Panc1 (cell line): ENCODE results near the gene ROS1. TPM values are rescaled to one million over a fixed set of nuclear protein-coding genes. Genes with fewer than 3 reads are reported as not detected.

ENCODE experiments used
- ATAC-seq: fragments of 200-7000 bp; cut with Tn5 transposase; 2 replicates; pipeline ENCODE4 v1.9.1; 2020; ENCODE audit warnings: mild to moderate bottlenecking, moderate library complexity
- BruUV-seq: library from RNA; stranded (reverse); fragments of 400-500 nt; replicated peaks from 2 replicates; lab custom pipeline; 2021; lab: Mats Ljungman, UMichigan
- CTCF ChIA-PET: fragments of 300-600 bp; sonication (Branson Sonifier 250); formaldehyde crosslinking; loops from one replicate; lab custom pipeline; 2022; ENCODE audit warnings: antibody characterized with exemption; lab: Charles Lee
- POLR2A ChIA-PET: fragments of 300-600 bp; sonication (Branson Sonifier 250); formaldehyde crosslinking; loops from one replicate; lab custom pipeline; 2022; ENCODE audit warnings: antibody characterized with exemption; lab: Charles Lee
- DNase-seq: peaks from one replicate; pipeline ENCODE4 v3.0.0-alpha.2; 2010; ENCODE audit warnings: low read depth, low spot score
- H3K27ac ChIP-seq: 2 replicates; pipeline ENCODE4 v1.5.1; 2011; ENCODE audit warnings: mild to moderate bottlenecking, low read length, inconsistent platforms
- H3K27me3 ChIP-seq: fragments of 200-500 bp; sonication (Bioruptor generic); 2 replicates; pipeline ENCODE4 v1.6.0; 2014; ENCODE audit warnings: low read length, inconsistent platforms; ENCODE audit not compliant: control insufficient read depth, insufficient read depth
- H3K36me3 ChIP-seq: fragments of 200-500 bp; sonication (Bioruptor generic); 2 replicates; pipeline ENCODE4 v1.5.1; 2014; ENCODE audit warnings: inconsistent platforms, mild to moderate bottlenecking, low read length, moderate library complexity; ENCODE audit not compliant: control insufficient read depth, insufficient read depth
- H3K4me1 ChIP-seq: 2 replicates; pipeline ENCODE4 v1.5.1; 2011; ENCODE audit warnings: inconsistent platforms, mild to moderate bottlenecking, low read length, moderate library complexity; ENCODE audit not compliant: control insufficient read depth, insufficient read depth
- H3K4me3 ChIP-seq, 2 experiments: 2 replicates each; pipeline ENCODE4 v1.5.1; 2011 to 2012; ENCODE audit warnings: low read depth in 2 of 2, low read length in 2 of 2, mild to moderate bottlenecking in 2 of 2, inconsistent platforms in 1 of 2, moderate library complexity in 1 of 2
- H3K9me3 ChIP-seq: fragments of 200-500 bp; sonication (Bioruptor generic); 2 replicates; pipeline ENCODE4 v1.5.1; 2014; ENCODE audit warnings: low read depth, mild to moderate bottlenecking, inconsistent platforms, low read length, moderate library complexity; ENCODE audit not compliant: control insufficient read depth, insufficient read depth
- CTCF ChIP-seq: fragments of 450-650 bp; IDR thresholded peaks from 2 replicates; pipeline ENCODE4 v1.5.1; 2017; ENCODE audit warnings: mild to moderate bottlenecking
- POLR2AphosphoS5 ChIP-seq: IDR thresholded peaks from 2 replicates; pipeline ENCODE4 v1.6.1; 2012; ENCODE audit warnings: mild to moderate bottlenecking, low read depth, low read length, moderate library complexity
- REST ChIP-seq, 2 experiments: IDR thresholded peaks; 2 replicates each; pipeline ENCODE4 v1.6.1; 2011 to 2012; ENCODE audit warnings: low read depth in 2 of 2, control low read depth in 1 of 2, low read length in 1 of 2, mild to moderate bottlenecking in 1 of 2, moderate library complexity in 1 of 2; ENCODE audit not compliant: insufficient read depth in 1 of 2
- SIN3A ChIP-seq: IDR thresholded peaks from 2 replicates; pipeline ENCODE4 v1.6.1; 2012; ENCODE audit warnings: low read depth, mild to moderate bottlenecking, low read length, moderate library complexity, borderline replicate concordance; ENCODE audit not compliant: insufficient read depth
- TCF7L2 ChIP-seq: IDR thresholded peaks from 2 replicates; pipeline ENCODE4 v1.6.1; 2011; ENCODE audit warnings: mild to moderate bottlenecking, low read depth, low read length, inconsistent platforms
- in situ Hi-C: cut with HindIII; loops from 2 replicates; pipeline ENCODE4 v1.10.0; 2016; ENCODE audit warnings: low sequenced_read_pairs, low pct_unique_long_range_greater_than_20kb
- intact Hi-C: fragments of 100-400 bp; cut with micrococcal nuclease; formaldehyde crosslinking; loops from one replicate; pipeline ENCODE4 v1.10.0; 2022; ENCODE audit not compliant: unreplicated experiment
- total RNA-seq: library from RNA; stranded (reverse); gene quantifications from one replicate; pipeline ENCODE4 v1.2.1, GENCODE V29; 2021; ENCODE audit not compliant: unreplicated experiment

The ROS1 gene
- total RNA-seq, 1 experiment from 2014 or later: 0.10 TPM

GRCh38 chr6:117264692-117265409 lies 160.9 kb downstream of the ROS1 start:
- ATAC-seq: peak; percentile 49
- Histone ChIP-seq H3K4me1 (peaks cover 10% of the 10 kb centered on the region), H3K9me3 (no peaks in the 10 kb centered on the region), H3K36me3 (no peaks in the 10 kb centered on the region; the same call in 1 of the 2 replicates), H3K27me3 (peaks cover 83% of the 10 kb centered on the region), H3K4me3 (peak overlapping the region; percentile 41 to 54), H3K27ac (no peak overlapping the region)
- CTCF ChIA-PET: interaction anchor here (0.6 kb wide), 1 partner anchor 409 kb away, joined by 3 read pairs; no protein-coding TSS in a partner anchor
- in situ Hi-C loops (no loop called here), intact Hi-C loops (no loop called here)
- no peak for DNase-seq
- POLR2A ChIA-PET: no interaction called here
- TF ChIP-seq REST (IDR thresholded peaks at IDR 0.05; ENCODE audit: insufficient read depth in 1 of 2, low read depth in 2 of 2, low read length in 1 of 2) (no peak), TCF7L2 (peak; percentile 84), CTCF (no peak), SIN3A (no peak), POLR2AphosphoS5 (no peak)
- no TSS peak for BruUV-seq

- intact Hi-C loops (no loop called here), in situ Hi-C loops (no loop called here)
- Histone ChIP-seq H3K9me3 (no peaks in the 10 kb centered on the region), H3K27ac (no peak overlapping the region), H3K27me3 (peaks cover 78% of the 10 kb centered on the region), H3K36me3 (no peaks in the 10 kb centered on the region; the same call in 1 of the 2 replicates), H3K4me1 (peaks cover 10% of the 10 kb centered on the region), H3K4me3 (peak overlapping the region; percentile 41 to 54)
- DNase-seq (no peak), ATAC-seq (peak; percentile 57)
- TF ChIP-seq TCF7L2 (no peak), REST (IDR thresholded peaks at IDR 0.05; ENCODE audit: insufficient read depth in 1 of 2, low read depth in 2 of 2, low read length in 1 of 2) (no peak), SIN3A (no peak), POLR2AphosphoS5 (no peak), CTCF (no peak)
- no TSS peak for BruUV-seq
- ChIA-PET POLR2A (no interaction called here), CTCF (no interaction called here)
Measured at GRCh38 chr6:117264369-117264691, 161.4 kb downstream of the ROS1 start.
